ENCODE data around the gene NCF4. TPM values are rescaled to one million over a fixed set of nuclear protein-coding genes. Genes with fewer than 3 reads are reported as not detected.

The NCF4 gene
- total RNA-seq, 1 donor from 2014 or later: 13.7 TPM

Other genes starting within 250 kb of the NCF4 start
- gene CACNG2, start 157.3 kb upstream of the NCF4 start, total RNA-seq: not detected
- 2.7 TPM for gene IFT27, start 84.9 kb upstream of the NCF4 start, total RNA-seq
- gene PVALB, start 44.0 kb upstream of the NCF4 start, total RNA-seq: not detected
- gene CSF2RB, start 52.6 kb downstream of the NCF4 start, total RNA-seq: 6.0 TPM
- 22.7 TPM for gene TST, start 158.4 kb downstream of the NCF4 start, total RNA-seq
- gene MPST, start 158.7 kb downstream of the NCF4 start, total RNA-seq: 113 TPM
- 34.9 TPM for gene KCTD17, start 190.7 kb downstream of the NCF4 start, total RNA-seq
- gene TMPRSS6, start 248.7 kb downstream of the NCF4 start, total RNA-seq: not detected

All from ascending aorta (tissue), 1 donor.